C4-2B (cell line): ENCODE measurements around the gene SERPINE1.
"Not testable (repeated sequence)": the region's sequence is repeated elsewhere in the genome, so short reads cannot be mapped to it uniquely, and the experiment has no call there.

Experiments
- H3K27ac ChIP-seq: fragments of 450-650 bp; 2 replicates; pipeline ENCODE4 v1.5.1; 2017
- ZFX ChIP-seq: fragments of 450-650 bp; IDR thresholded peaks from 2 replicates; pipeline ENCODE4 v1.6.1; 2017
- TF ChIP-seq, protein P1 (sequence below): fragments of 450-650 bp; conservative IDR thresholded peaks from 2 replicates; pipeline ENCODE4 v1.5.1; 2017; ENCODE audit warnings: mild to moderate bottlenecking

Gene SERPINE1

DNA sequence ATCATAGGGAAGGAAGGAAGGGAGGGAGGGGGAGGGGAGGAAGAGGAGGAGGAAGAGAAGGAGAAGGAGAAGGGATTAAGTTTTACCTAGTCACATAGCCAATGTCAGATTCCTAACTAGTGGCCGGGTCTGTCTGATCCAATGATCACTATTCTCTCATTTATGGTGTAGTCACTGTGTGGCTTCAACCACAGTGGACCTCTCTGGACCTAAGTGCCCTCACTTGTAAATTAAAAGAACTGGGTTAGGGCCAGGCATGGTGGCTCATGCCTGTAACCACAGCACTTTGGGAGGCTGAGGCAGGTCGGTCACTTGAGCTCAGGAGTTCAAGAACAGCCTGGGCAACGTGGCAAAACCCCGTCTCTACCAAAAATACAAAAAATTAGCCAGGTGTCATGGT is 6.6 kb upstream of the SERPINE1 start:
- TF ChIP-seq, protein P1, sequence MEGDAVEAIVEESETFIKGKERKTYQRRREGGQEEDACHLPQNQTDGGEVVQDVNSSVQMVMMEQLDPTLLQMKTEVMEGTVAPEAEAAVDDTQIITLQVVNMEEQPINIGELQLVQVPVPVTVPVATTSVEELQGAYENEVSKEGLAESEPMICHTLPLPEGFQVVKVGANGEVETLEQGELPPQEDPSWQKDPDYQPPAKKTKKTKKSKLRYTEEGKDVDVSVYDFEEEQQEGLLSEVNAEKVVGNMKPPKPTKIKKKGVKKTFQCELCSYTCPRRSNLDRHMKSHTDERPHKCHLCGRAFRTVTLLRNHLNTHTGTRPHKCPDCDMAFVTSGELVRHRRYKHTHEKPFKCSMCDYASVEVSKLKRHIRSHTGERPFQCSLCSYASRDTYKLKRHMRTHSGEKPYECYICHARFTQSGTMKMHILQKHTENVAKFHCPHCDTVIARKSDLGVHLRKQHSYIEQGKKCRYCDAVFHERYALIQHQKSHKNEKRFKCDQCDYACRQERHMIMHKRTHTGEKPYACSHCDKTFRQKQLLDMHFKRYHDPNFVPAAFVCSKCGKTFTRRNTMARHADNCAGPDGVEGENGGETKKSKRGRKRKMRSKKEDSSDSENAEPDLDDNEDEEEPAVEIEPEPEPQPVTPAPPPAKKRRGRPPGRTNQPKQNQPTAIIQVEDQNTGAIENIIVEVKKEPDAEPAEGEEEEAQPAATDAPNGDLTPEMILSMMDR = no peak
- TF ChIP-seq ZFX = no peak
- H3K27ac ChIP-seq = no peak overlapping the region

GRCh38 chr7:101121631-101121990 is 5.3 kb upstream of the SERPINE1 start:
- not testable (repeated sequence) for H3K27ac ChIP-seq

- TF ChIP-seq, protein P1 = no peak
- no peak for TF ChIP-seq ZFX
- no peak overlapping the region for H3K27ac ChIP-seq
These were observed 4.6 kb upstream of the SERPINE1 start for GRCh38 chr7:101121991-101122932.

DNA sequence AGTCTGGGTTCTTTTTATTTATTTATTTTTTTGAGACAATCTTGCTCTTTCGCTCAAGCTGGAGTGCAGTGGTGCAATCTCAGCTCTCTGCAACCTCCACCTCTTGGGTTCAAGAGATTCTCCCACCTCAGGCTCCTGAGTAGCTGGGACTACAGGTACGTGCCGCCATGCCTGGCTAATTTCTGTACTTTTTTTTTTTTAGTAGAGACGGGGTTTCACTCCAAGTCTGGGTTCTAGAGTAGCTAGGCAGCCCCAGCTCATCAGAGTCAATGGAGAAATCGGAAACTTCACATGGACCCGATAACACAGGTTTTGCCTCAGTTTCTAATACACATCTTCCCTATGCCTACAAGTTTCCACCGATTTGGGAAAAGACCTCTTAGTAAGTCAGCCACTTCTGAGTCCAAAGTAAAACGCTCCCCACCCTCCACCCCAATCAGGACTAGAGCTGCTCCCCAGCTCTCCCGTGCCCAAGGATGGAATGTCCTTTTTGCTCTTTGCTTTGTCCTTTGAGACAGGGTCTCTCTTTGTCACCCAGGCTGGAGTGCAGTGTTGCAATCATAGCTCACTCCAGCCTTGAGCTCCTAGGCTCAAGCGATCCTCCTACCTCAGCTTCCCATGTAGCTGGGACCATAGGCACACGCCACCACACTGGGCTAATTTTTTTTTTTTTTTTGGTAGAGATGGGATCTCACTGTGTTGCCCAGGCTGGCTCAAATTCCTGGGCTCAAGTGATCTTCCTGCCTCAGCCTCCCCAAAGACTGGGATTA is 3.8 kb upstream of the SERPINE1 start:
- H3K27ac ChIP-seq = no peak overlapping the region
- TF ChIP-seq, protein P1 = no peak

GRCh38 chr7:101123703-101124068 is 3.2 kb upstream of the SERPINE1 start:
- TF ChIP-seq ZFX = no peak
- no peak overlapping the region for H3K27ac ChIP-seq

- no peak overlapping the region for H3K27ac ChIP-seq
- TF ChIP-seq ZFX = no peak
- TF ChIP-seq, protein P1 = no peak
These were observed 2.4 kb upstream of the SERPINE1 start for GRCh38 chr7:101124376-101125056.

GRCh38 chr7:101125989-101126650 is 784 bp upstream of the SERPINE1 start:
- TF ChIP-seq ZFX = no peak
- TF ChIP-seq, protein P1 = no peak
- no peak overlapping the region for H3K27ac ChIP-seq
